ENCODE measurements around the gene C8G.

The C8G gene

GRCh38 chr9:136957461-136957860 is 12.4 kb downstream of the C8G start:
- TF ChIP-seq CTCF (conservative IDR thresholded peaks at IDR 0.05) = no peak
- no peak overlapping the region for H3K27ac ChIP-seq

- no peak overlapping the region for H3K27ac ChIP-seq
- no peak for TF ChIP-seq CTCF (conservative IDR thresholded peaks at IDR 0.05)
Observed at GRCh38 chr9:136957901-136958300, 12.9 kb downstream of the C8G start.

- no peak for TF ChIP-seq CTCF (conservative IDR thresholded peaks at IDR 0.05)
- no peak overlapping the region for H3K27ac ChIP-seq
Observed at GRCh38 chr9:136958473-136958872, 13.4 kb downstream of the C8G start.

GRCh38 chr9:136958898-136959850 is 14.1 kb downstream of the C8G start:
- H3K27ac ChIP-seq = no peak overlapping the region
- TF ChIP-seq CTCF (conservative IDR thresholded peaks at IDR 0.05) = no peak

GRCh38 chr9:136960212-136960937 is 15.3 kb downstream of the C8G start:
- H3K27ac ChIP-seq = no peak overlapping the region
- no peak for TF ChIP-seq CTCF (conservative IDR thresholded peaks at IDR 0.05)

- H3K27ac ChIP-seq = no peak overlapping the region
- no peak for TF ChIP-seq CTCF (conservative IDR thresholded peaks at IDR 0.05)
Observed at GRCh38 chr9:136960938-136961275, 15.9 kb downstream of the C8G start.

- no peak for TF ChIP-seq CTCF (conservative IDR thresholded peaks at IDR 0.05)
- H3K27ac ChIP-seq = no peak overlapping the region
Observed at GRCh38 chr9:136961279-136962065, 16.4 kb downstream of the C8G start.

Data from VCaP (cell line).